Spleen (tissue), 7 donors: ENCODE data around the gene ZNF333.
"Not testable (repeated sequence)": the region's sequence is repeated elsewhere in the genome, so short reads cannot be mapped to it uniquely, and the experiment has no call there.

Experiments used
- CTCF ChIP-seq, 11 experiments: fragments of 200-600 bp in 7 of 11; fragments of 450-650 bp in 4 of 11; sonication (generic) in 4 of 11; IDR thresholded peaks in 8 of 11; conservative IDR thresholded peaks in 3 of 11; 1 replicate in 7 of 11; 2 replicates in 4 of 11; pipeline versions ENCODE4 v1.4.0 to v1.8.0; 2016 to 2021; ENCODE audit warnings: antibody characterized with exemption in 11 of 11, inconsistent platforms in 4 of 11, mild to moderate bottlenecking in 1 of 11
- POLR2AphosphoS5 ChIP-seq, 3 donors: sonication (generic); formaldehyde crosslinking; IDR thresholded peaks; one replicate each; pipeline ENCODE4 v1.5.1; 2017; ENCODE audit warnings: antibody characterized with exemption in 3 of 3
- donor health status: DM: no; HTN: no; CAD: no; lungs with moderate emphysema.
- donor health status: DM: no; HTN: no; CAD: no.
- donor health status: DM: no; HTN: no; CAD: no.

- not testable (repeated sequence) for TF ChIP-seq CTCF (IDR thresholded peaks at IDR 0.05 in 8 of 11, conservative IDR thresholded peaks at IDR 0.05 in 3 of 11); POLR2AphosphoS5 (IDR thresholded peaks at IDR 0.05)
These were observed 76.0 kb downstream of the ZNF333 start for GRCh38 chr19:14765841-14766240.
